Esophagus muscularis mucosa (tissue), 4 donors: Measurements from ENCODE around the gene MYO1B. TPM values are rescaled to one million over a fixed set of nuclear protein-coding genes. Genes with fewer than 3 reads are reported as not detected.

Source experiments
- DNase-seq: peaks from one replicate; pipeline ENCODE4 v3.0.0-alpha.2; 2017; ENCODE audit errors: extremely low spot score
- H3K27ac ChIP-seq, 4 donors: fragments of 200-600 bp; sonication (generic); replicated peaks in 1 of 4; 1 replicate in 3 of 4; 2 replicates in 1 of 4; pipeline ENCODE4 v1.5.1; 2016 to 2019; ENCODE audit warnings: mild to moderate bottlenecking in 1 of 4
- H3K27me3 ChIP-seq, 4 donors: fragments of 200-600 bp; sonication (generic); one replicate each; pipeline versions ENCODE4 v1.5.1 to v1.6.0; 2016 to 2019
- H3K36me3 ChIP-seq, 4 donors: fragments of 200-600 bp; sonication (generic); one replicate each; pipeline ENCODE4 v1.5.1; 2016 to 2019
- H3K4me1 ChIP-seq, 4 donors: fragments of 200-600 bp; sonication (generic); one replicate each; pipeline ENCODE4 v1.5.1; 2016 to 2019
- H3K4me3 ChIP-seq, 4 donors: fragments of 200-600 bp; sonication (generic); 1 replicate in 2 of 4; 2 replicates in 2 of 4; pipeline ENCODE4 v1.5.1; 2016 to 2019; ENCODE audit warnings: mild to moderate bottlenecking in 4 of 4, moderate library complexity in 1 of 4
- H3K9me3 ChIP-seq, 4 donors: fragments of 200-600 bp; sonication (generic); 1 replicate in 3 of 4; 2 replicates in 1 of 4; pipeline ENCODE4 v1.5.1; 2016 to 2019
- EP300 ChIP-seq: sonication (generic); formaldehyde crosslinking; IDR thresholded peaks from one replicate; pipeline ENCODE4 v1.6.1; 2017; ENCODE audit warnings: antibody characterized with exemption
- POLR2A ChIP-seq: fragments of 450-650 bp; IDR thresholded peaks from one replicate; pipeline ENCODE4 v1.6.1; 2017; ENCODE audit warnings: antibody characterized with exemption, moderate library complexity, mild to moderate bottlenecking, low read depth
- POLR2AphosphoS5 ChIP-seq, 2 donors: sonication (generic); formaldehyde crosslinking; IDR thresholded peaks; one replicate each; pipeline ENCODE4 v1.6.1; 2017; ENCODE audit warnings: antibody characterized with exemption in 2 of 2
- WGBS: methylation state at CpG from one replicate; pipeline ENCODE4 v1.1.5; 2018; 5-methylcytosine and 5-hydroxymethylcytosine counted together
- intact Hi-C: fragments of 100-400 bp; cut with DNase I; formaldehyde crosslinking; loops from one replicate; pipeline ENCODE4 v1.15.1; 2023
- total RNA-seq, 4 donors: library from RNA; depleted of rRNA; stranded (reverse); fragments of >200 nt; gene quantifications; one replicate each; pipeline versions ENCODE4 v1.1.0 to v1.2.1, GENCODE V29; 2016
- TF ChIP-seq, protein P1 (sequence below), 3 experiments: fragments of 200-600 bp in 2 of 3; fragments of 450-650 bp in 1 of 3; sonication (generic) in 2 of 3; IDR thresholded peaks; one replicate each; pipeline ENCODE4 v1.5.1; 2017 to 2019; ENCODE audit warnings: antibody characterized with exemption in 3 of 3, mild to moderate bottlenecking in 2 of 3, moderate library complexity in 1 of 3

The MYO1B gene
- total RNA-seq, 4 donors from 2014 or later, result 14.8 to 17.3 (median 15.9) TPM

DNA sequence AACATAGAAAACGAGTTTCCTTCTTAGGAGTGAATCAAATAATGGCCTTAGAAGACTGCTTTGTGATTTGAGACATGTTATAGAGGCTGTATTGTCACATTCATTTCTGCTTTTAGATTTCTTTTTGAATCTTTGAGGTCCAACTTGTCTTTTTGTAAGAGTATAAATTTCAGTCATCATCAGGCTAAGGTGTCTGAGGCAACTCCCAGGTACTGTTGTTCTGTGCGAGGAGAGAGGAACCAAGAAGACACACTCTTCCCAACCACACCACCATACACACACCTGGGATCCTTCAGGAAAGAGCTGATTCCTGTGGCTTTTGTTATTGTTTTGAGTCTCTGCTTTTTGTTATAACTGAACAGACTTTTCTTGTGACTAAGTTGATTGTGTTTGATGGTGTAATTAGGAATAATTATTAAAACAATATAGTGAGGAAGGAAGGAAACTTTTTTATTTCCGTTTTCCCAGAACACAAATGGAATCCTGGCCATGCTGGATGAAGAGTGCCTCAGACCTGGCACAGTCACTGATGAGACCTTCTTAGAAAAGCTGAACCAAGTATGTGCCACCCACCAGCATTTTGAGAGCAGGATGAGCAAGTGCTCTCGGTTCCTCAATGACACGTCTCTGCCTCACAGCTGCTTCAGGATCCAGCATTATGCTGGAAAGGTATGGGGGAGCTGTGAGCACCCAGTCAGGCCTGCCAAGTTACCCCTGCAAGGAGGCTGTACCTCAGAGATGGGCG lies 140.4 kb downstream of the MYO1B start:
- Histone ChIP-seq H3K27me3 (no peaks in the 10 kb centered on the region), H3K27ac (no peak overlapping the region), H3K36me3 (no peaks in the 10 kb centered on the region), H3K4me1 (peaks cover 6 to 16% (median 8%) of the 10 kb centered on the region in 4 donors), H3K9me3 (no peaks in the 10 kb centered on the region), H3K4me3 (no peak overlapping the region)
- DNase-seq, result no peak
- TF ChIP-seq, protein P1, sequence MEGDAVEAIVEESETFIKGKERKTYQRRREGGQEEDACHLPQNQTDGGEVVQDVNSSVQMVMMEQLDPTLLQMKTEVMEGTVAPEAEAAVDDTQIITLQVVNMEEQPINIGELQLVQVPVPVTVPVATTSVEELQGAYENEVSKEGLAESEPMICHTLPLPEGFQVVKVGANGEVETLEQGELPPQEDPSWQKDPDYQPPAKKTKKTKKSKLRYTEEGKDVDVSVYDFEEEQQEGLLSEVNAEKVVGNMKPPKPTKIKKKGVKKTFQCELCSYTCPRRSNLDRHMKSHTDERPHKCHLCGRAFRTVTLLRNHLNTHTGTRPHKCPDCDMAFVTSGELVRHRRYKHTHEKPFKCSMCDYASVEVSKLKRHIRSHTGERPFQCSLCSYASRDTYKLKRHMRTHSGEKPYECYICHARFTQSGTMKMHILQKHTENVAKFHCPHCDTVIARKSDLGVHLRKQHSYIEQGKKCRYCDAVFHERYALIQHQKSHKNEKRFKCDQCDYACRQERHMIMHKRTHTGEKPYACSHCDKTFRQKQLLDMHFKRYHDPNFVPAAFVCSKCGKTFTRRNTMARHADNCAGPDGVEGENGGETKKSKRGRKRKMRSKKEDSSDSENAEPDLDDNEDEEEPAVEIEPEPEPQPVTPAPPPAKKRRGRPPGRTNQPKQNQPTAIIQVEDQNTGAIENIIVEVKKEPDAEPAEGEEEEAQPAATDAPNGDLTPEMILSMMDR (IDR thresholded peaks at IDR 0.05), result no peak
- no peak for TF ChIP-seq POLR2A
- TF ChIP-seq POLR2AphosphoS5 (IDR thresholded peaks at IDR 0.05), result no peak
- no peak for TF ChIP-seq EP300
- intact Hi-C loops, result no loop called here
- WGBS, result 73% methylated on average over 6 of the region's 6 CpGs

DNA sequence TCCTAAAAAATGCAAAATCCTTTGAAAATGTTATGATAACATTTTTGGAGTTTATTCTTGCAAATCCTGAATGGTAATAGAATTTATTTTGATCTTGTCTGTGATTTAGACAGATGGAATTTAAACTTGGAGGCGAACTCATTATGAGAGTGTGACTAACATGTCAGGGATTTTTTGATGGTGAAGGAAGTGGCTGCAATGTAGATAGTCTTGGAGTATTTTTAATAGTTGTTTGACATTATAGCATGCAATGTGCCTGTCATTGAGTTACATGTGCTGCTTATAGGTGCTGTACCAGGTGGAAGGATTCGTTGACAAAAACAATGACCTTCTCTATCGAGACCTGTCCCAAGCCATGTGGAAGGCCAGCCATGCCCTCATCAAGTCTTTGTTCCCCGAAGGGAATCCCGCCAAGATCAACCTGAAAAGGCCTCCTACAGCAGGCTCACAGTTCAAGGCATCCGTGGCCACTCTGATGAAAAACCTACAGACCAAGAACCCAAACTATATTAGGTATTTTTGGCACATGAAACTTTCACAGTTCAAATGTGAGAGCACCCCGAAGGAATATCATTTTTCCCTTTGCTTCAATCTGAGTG lies 141.8 kb downstream of the MYO1B start:
- no peak for DNase-seq
- intact Hi-C loops, result no loop called here
- peaks cover 0 to 11% (median 2%) of the 10 kb centered on the region in 4 donors for H3K36me3 ChIP-seq
- 88% methylated on average over 6 of the region's 7 CpGs for WGBS
- TF ChIP-seq POLR2AphosphoS5 (IDR thresholded peaks at IDR 0.05) (no peak), EP300 (no peak), POLR2A (no peak)
- TF ChIP-seq, protein P1 (IDR thresholded peaks at IDR 0.05), result no peak
- peaks cover 6 to 16% (median 8%) of the 10 kb centered on the region in 4 donors for H3K4me1 ChIP-seq
- H3K27ac ChIP-seq, result no peak overlapping the region
- no peak overlapping the region for H3K4me3 ChIP-seq
- no peaks in the 10 kb centered on the region for H3K27me3 ChIP-seq
- H3K9me3 ChIP-seq, result no peaks in the 10 kb centered on the region

DNA sequence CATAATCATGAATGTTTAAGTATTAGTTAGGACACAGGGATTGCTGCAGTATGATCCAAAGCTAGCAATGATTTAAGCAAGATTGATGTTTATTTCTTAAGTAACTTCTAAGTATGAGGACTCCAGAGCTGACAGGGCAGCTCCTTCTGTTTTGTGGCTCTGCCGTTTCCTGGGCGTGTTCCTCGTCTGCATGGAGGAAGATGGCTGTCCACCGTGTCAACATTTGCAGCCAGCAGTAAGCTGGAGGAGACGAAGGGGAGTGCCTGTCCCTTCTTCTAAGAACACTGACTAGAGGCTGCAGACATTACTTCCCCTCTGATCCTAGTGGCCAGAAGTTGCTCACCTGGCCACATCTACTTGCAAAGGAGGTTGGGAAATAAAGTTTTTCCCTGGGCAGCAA lies 144.1 kb downstream of the MYO1B start:
- peaks cover 0 to 8% (median 8%) of the 10 kb centered on the region in 4 donors for H3K4me1 ChIP-seq
- 91% methylated on average over 5 of the region's 5 CpGs for WGBS
- TF ChIP-seq EP300, result no peak
- no peak for TF ChIP-seq POLR2AphosphoS5 (IDR thresholded peaks at IDR 0.05)
- no peak for TF ChIP-seq POLR2A
- TF ChIP-seq, protein P1 (IDR thresholded peaks at IDR 0.05), result no peak
- H3K4me3 ChIP-seq, result no peak overlapping the region
- no peaks in the 10 kb centered on the region for H3K9me3 ChIP-seq
- no peaks in the 10 kb centered on the region for H3K27me3 ChIP-seq
- H3K36me3 ChIP-seq, result peaks cover 0 to 11% (median 2%) of the 10 kb centered on the region in 4 donors
- DNase-seq, result no peak
- intact Hi-C loops, result no loop called here
- no peak overlapping the region for H3K27ac ChIP-seq

DNA sequence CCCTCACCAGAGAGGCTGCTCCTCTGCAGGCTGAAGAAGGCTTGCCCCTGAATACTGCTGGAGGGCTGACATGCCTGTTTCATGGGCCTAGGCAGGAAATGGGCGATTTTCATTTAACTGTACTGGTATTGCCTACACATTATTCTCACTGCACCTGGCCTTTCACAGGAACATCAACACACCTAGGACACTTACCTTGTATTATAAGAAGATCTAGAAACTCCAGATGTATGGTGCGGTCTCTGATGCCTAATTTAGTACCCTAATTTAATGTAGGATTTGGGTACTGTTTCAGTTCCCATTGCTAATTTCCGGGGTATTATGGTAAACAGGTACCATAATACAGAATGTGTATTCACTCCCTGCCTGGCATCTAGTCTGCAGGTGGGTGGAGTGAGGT lies 146.0 kb downstream of the MYO1B start:
- Histone ChIP-seq H3K4me1 (peaks cover 0 to 8% (median 0%) of the 10 kb centered on the region in 4 donors), H3K9me3 (no peaks in the 10 kb centered on the region), H3K27me3 (no peaks in the 10 kb centered on the region), H3K27ac (no peak overlapping the region), H3K4me3 (no peak overlapping the region), H3K36me3 (peaks cover 0 to 22% (median 2%) of the 10 kb centered on the region in 4 donors)
- intact Hi-C loops, result no loop called here
- TF ChIP-seq EP300 (no peak), POLR2AphosphoS5 (IDR thresholded peaks at IDR 0.05) (no peak)
- no peak for DNase-seq
- WGBS, result 98% methylated on average over 3 of the region's 3 CpGs

DNA sequence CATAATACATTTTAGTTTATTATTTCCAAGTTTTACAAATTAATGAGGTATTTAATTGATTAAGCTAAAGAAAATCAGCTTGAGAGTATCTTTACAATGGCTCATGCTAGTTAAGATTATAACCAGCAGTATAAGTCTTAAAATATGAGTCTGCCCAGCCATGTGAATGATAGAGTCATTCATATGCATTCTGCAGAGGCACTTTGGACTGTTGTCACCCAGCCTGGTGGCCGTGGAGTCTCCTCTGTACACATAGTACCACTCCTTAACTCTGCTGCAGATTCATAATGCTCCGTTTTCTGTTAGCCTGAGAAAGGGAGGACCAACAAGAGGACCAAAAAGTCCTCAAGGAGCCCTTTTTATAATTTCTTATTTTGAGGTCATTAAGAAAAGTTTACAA lies 148.8 kb downstream of the MYO1B start:
- Histone ChIP-seq H3K36me3 (peaks cover 0 to 22% (median 2%) of the 10 kb centered on the region in 4 donors), H3K9me3 (no peaks in the 10 kb centered on the region), H3K4me1 (no peaks in the 10 kb centered on the region), H3K27me3 (no peaks in the 10 kb centered on the region), H3K4me3 (no peak overlapping the region), H3K27ac (no peak overlapping the region)
- intact Hi-C loops, result no loop called here
- no peak for TF ChIP-seq POLR2A
- no peak for TF ChIP-seq EP300
- WGBS, result 100% methylated on average over 1 of the region's 2 CpGs
- no peak for DNase-seq
